ENCODE results near the gene CLPTM1.
"Not testable (repeated sequence)": the region's sequence is repeated elsewhere in the genome, so short reads cannot be mapped to it uniquely, and the experiment has no call there.

The CLPTM1 gene

GRCh38 chr19:44939668-44940067 is 15.5 kb upstream of the CLPTM1 start:
- no peak for DNase-seq

GRCh38 chr19:44942067-44942571 is 13.1 kb upstream of the CLPTM1 start, which contains the start of gene APOC4:
Gene APOC4, plus strand, starts transcription at chr19:44942237. Its CDS starts 41 bp downstream, at chr19:44942278.
- DNase-seq: no peak

- DNase-seq: peak in 35 of 51 donors; percentile 4 to 62 (median 31)
Measured at GRCh38 chr19:44943801-44944249, 11.4 kb upstream of the CLPTM1 start.

- DNase-seq: no peak
Measured at GRCh38 chr19:44947041-44947581, 8.1 kb upstream of the CLPTM1 start.

GRCh38 chr19:44948237-44948636 is 6.9 kb upstream of the CLPTM1 start:
- DNase-seq: no peak

- DNase-seq: no peak
Measured at GRCh38 chr19:44948763-44949374, 6.3 kb upstream of the CLPTM1 start.

- DNase-seq: no peak
Measured at GRCh38 chr19:44949550-44949949, 5.6 kb upstream of the CLPTM1 start.

- DNase-seq: peak in 50 of 51 donors; percentile 9 to 92 (median 66)
Measured at GRCh38 chr19:44951179-44952159, 3.7 kb upstream of the CLPTM1 start.

GRCh38 chr19:44954278-44954648 is 917 bp upstream of the CLPTM1 start:
- no peak for DNase-seq

- DNase-seq: peak in 2 of 51 donors; percentile 6 to 51
Measured at GRCh38 chr19:44955505-44956439, 592 bp downstream of the CLPTM1 start.

GRCh38 chr19:44957526-44957925 is 2.3 kb downstream of the CLPTM1 start:
- no peak for DNase-seq

- no peak for DNase-seq
Measured at GRCh38 chr19:44958090-44958489, 2.9 kb downstream of the CLPTM1 start.

- DNase-seq: no peak
Measured at GRCh38 chr19:44959691-44960090, 4.5 kb downstream of the CLPTM1 start.

- DNase-seq: no peak
Measured at GRCh38 chr19:44960906-44961728, 5.9 kb downstream of the CLPTM1 start.

GRCh38 chr19:44961821-44962220 is 6.6 kb downstream of the CLPTM1 start:
- DNase-seq: no peak

- peak in 1 of 51 donors; percentile 19 for DNase-seq
Measured at GRCh38 chr19:44968118-44968517, 12.9 kb downstream of the CLPTM1 start.

GRCh38 chr19:44968670-44969069 is 13.5 kb downstream of the CLPTM1 start:
- DNase-seq: no peak

GRCh38 chr19:44969437-44969836 is 14.3 kb downstream of the CLPTM1 start:
- no peak for DNase-seq

GRCh38 chr19:44971451-44971850 is 16.3 kb downstream of the CLPTM1 start:
- not testable (repeated sequence) for DNase-seq

GRCh38 chr19:44972802-44973201 is 17.6 kb downstream of the CLPTM1 start:
- DNase-seq: no peak

Measured in hypothalamus (tissue), 51 donors.